Endothelial cell of umbilical vein (primary cell): ENCODE results near the gene AAGAB. TPM values are rescaled to one million over a fixed set of nuclear protein-coding genes. Genes with fewer than 3 reads are reported as not detected.

Experiments
- BruUV-seq: library from RNA; stranded (reverse); fragments of 400-500 nt; replicated peaks from 2 replicates; lab custom pipeline; 2021; lab: Mats Ljungman, UMichigan
- CTCF ChIA-PET: fragments of 300-600, 350-600 bp; sonication (Branson Sonifier 250); formaldehyde crosslinking; loops from one replicate; lab custom pipeline; 2021; ENCODE audit warnings: antibody characterized with exemption, inconsistent platforms; lab: Charles Lee
- POLR2A ChIA-PET: fragments of 300-600, 350-600 bp; sonication (Branson Sonifier 250); formaldehyde crosslinking; loops from one replicate; lab custom pipeline; 2021; ENCODE audit warnings: antibody characterized with exemption, inconsistent platforms; lab: Charles Lee
- DNase-seq: peaks from one replicate; pipeline ENCODE4 v3.0.0-alpha.2; 2011; ENCODE audit warnings: low read depth, low spot score
- FAIRE-seq: peaks from 2 replicates; lab custom pipeline; 2011; peaks lifted over from hg19 to GRCh38; lab: Jason Lieb, UNC
- H2AFZ ChIP-seq: 2 replicates; pipeline ENCODE4 v1.6.0; 2012; ENCODE audit warnings: low read depth, low read length, control low read depth, inconsistent platforms
- H3K27ac ChIP-seq: 2 replicates; pipeline ENCODE4 v1.5.1; 2011; ENCODE audit warnings: low read depth, mild to moderate bottlenecking, control low read depth, low read length, moderate library complexity; ENCODE audit not compliant: insufficient read depth
- H3K27me3 ChIP-seq, 2 experiments: 2 replicates each; pipeline versions ENCODE4 v1.6.0 to v1.6.1; 2011; ENCODE audit warnings: low read length in 2 of 2, mixed read lengths in 1 of 2; ENCODE audit not compliant: control insufficient read depth in 2 of 2, insufficient read depth in 2 of 2
- H3K36me3 ChIP-seq, 2 experiments: 2 replicates in 1 of 2; 3 replicates in 1 of 2; pipeline ENCODE4 v1.5.1; 2011; ENCODE audit warnings: low read length in 2 of 2, mild to moderate bottlenecking in 1 of 2, moderate library complexity in 1 of 2; ENCODE audit not compliant: control insufficient read depth in 2 of 2, insufficient read depth in 2 of 2; ENCODE audit errors: extremely low read depth in 1 of 2
- H3K4me1 ChIP-seq: 3 replicates; pipeline ENCODE4 v1.5.1; 2011; ENCODE audit warnings: mild to moderate bottlenecking, low read length; ENCODE audit not compliant: control insufficient read depth, insufficient read depth; ENCODE audit errors: extremely low read depth
- H3K4me2 ChIP-seq: 2 replicates; pipeline ENCODE4 v1.6.1; 2011; ENCODE audit warnings: low read length, control low read depth, mixed read lengths; ENCODE audit not compliant: insufficient read depth
- H3K4me3 ChIP-seq, 3 experiments: fragments of 200-600 bp in 1 of 3; sonication (generic), shearing (Covaris generic) in 1 of 3; replicated peaks in 1 of 3; 2 replicates each; pipeline ENCODE4 v1.5.1; 2011 to 2016; ENCODE audit warnings: control low read depth in 3 of 3, low read length in 3 of 3, mild to moderate bottlenecking in 2 of 3, inconsistent platforms in 1 of 3, low read depth in 1 of 3, moderate library complexity in 1 of 3; ENCODE audit not compliant: insufficient read depth in 1 of 3
- H3K79me2 ChIP-seq: 2 replicates; pipeline ENCODE4 v1.6.0; 2012; ENCODE audit warnings: low read length, inconsistent platforms; ENCODE audit not compliant: control insufficient read depth, insufficient read depth
- H3K9ac ChIP-seq: replicated peaks from 2 replicates; pipeline ENCODE3; 2011; ENCODE audit warnings: low read length, control low read depth; ENCODE audit not compliant: insufficient read depth; ENCODE audit errors: extremely low read depth
- H3K9me1 ChIP-seq: replicated peaks from 3 replicates; pipeline ENCODE4 v1.6.0; 2011; ENCODE audit warnings: mild to moderate bottlenecking, low read length; ENCODE audit not compliant: control insufficient read depth, insufficient read depth; ENCODE audit errors: extremely low read depth
- H3K9me3 ChIP-seq: replicated peaks from 2 replicates; pipeline ENCODE4 v1.5.1; 2012; ENCODE audit warnings: low read length, inconsistent platforms; ENCODE audit not compliant: control insufficient read depth, insufficient read depth
- H4K20me1 ChIP-seq: replicated peaks from 2 replicates; pipeline ENCODE3; 2011; ENCODE audit warnings: mild to moderate bottlenecking, low read length; ENCODE audit not compliant: control insufficient read depth, insufficient read depth; ENCODE audit errors: extremely low read depth
- CTCF ChIP-seq, 2 donors: IDR thresholded peaks; 1 replicate in 1 of 2; 2 replicates in 1 of 2; pipeline ENCODE4 v1.5.1; 2011; ENCODE audit warnings: low read length in 2 of 2, mild to moderate bottlenecking in 2 of 2, moderate library complexity in 2 of 2, control low read depth in 1 of 2, inconsistent platforms in 1 of 2, low read depth in 1 of 2; ENCODE audit not compliant: insufficient read depth in 1 of 2; ENCODE audit errors: extremely low read depth in 1 of 2
- EZH2 ChIP-seq: IDR thresholded peaks from 2 replicates; pipeline ENCODE4 v1.6.1; 2012; ENCODE audit warnings: borderline replicate concordance, low read depth, mild to moderate bottlenecking, moderate library complexity, low read length, inconsistent platforms; ENCODE audit not compliant: severe bottlenecking
- FOS ChIP-seq: IDR thresholded peaks from 2 replicates; pipeline ENCODE4 v1.6.1; 2011; ENCODE audit warnings: mild to moderate bottlenecking, low read length, moderate library complexity, borderline replicate concordance; ENCODE audit not compliant: insufficient read depth
- GATA2 ChIP-seq: IDR thresholded peaks from 2 replicates; pipeline ENCODE4 v1.7.0; 2011; ENCODE audit warnings: low read depth, mild to moderate bottlenecking, moderate library complexity, mixed read lengths, low read length; ENCODE audit not compliant: insufficient read length, insufficient read depth
- MYC ChIP-seq: IDR thresholded peaks from one replicate; pipeline ENCODE4 v1.6.1; 2011; ENCODE audit warnings: mild to moderate bottlenecking, low read depth, low read length
- POLR2A ChIP-seq: IDR thresholded peaks from 2 replicates; pipeline ENCODE4 v1.6.1; 2012; ENCODE audit warnings: low read depth, mild to moderate bottlenecking, control low read depth, low read length
- dilution Hi-C: fragments of 300-500 bp; cut with MboI; formaldehyde crosslinking; loops from one replicate; pipeline ENCODE4 v1.15.0; 2019; ENCODE audit warnings: low sequenced_read_pairs; ENCODE audit not compliant: extremely low pct_ligation_motif_present
- intact Hi-C: fragments of 100-400 bp; cut with micrococcal nuclease; formaldehyde crosslinking; loops from one replicate; pipeline ENCODE4 v1.10.0; 2022
- polyA plus RNA-seq, 4 experiments: library from polyadenylated mRNA; depleted of rRNA in 3 of 4; stranded (reverse) in 3 of 4; unstranded in 1 of 4; fragments of >200 nt; gene quantifications; 2 replicates each; pipeline versions ENCODE4 v1.2.1 to v1.2.3, GENCODE V29; 2011 to 2012; ENCODE audit warnings: missing spikeins in 1 of 4
- total RNA-seq: library from RNA; stranded (reverse); gene quantifications from 2 replicates; pipeline ENCODE4 v1.2.3, GENCODE V29; 2021

Gene AAGAB
- total and polyA plus RNA-seq, 2 donors (not counting 3 experiments of a cell fraction or from before 2014, with no cell fraction given): 21.2 to 42.6 TPM

- FAIRE-seq (no peak), DNase-seq (no peak)
- Histone ChIP-seq H3K4me1 (peaks cover 20% of the 10 kb centered on the region), H3K4me3 (no peak overlapping the region), H3K4me2 (no peak overlapping the region), H3K79me2 (no peaks in the 10 kb centered on the region), H2AFZ (no peak overlapping the region), H3K27ac (no peak overlapping the region), H3K9me1 (no peaks in the 10 kb centered on the region), H3K9ac (no peak overlapping the region), H3K36me3 (peaks cover 0 to 2% of the 10 kb centered on the region in 2 experiments), H3K27me3 (no peaks in the 10 kb centered on the region), H3K9me3 (no peaks in the 10 kb centered on the region), H4K20me1 (no peaks in the 10 kb centered on the region)
- ChIA-PET POLR2A (no interaction called here), CTCF (no interaction called here)
- intact Hi-C loops: loop anchor here (5.0 kb wide), 1 partner anchor 253 kb away; no protein-coding TSS in a partner anchor
- dilution Hi-C loops: no loop called here
- BruUV-seq: no TSS peak
- no peak for TF ChIP-seq FOS
- no peak for TF ChIP-seq MYC
- no peak for TF ChIP-seq POLR2A
- no peak for TF ChIP-seq EZH2
- no peak for TF ChIP-seq GATA2
- TF ChIP-seq CTCF (IDR thresholded peaks at IDR 0.05; ENCODE audit: extremely low read depth in 1 of 2, insufficient read depth in 1 of 2, low read depth in 1 of 2, low read length in 2 of 2): no peak
Measured at GRCh38 chr15:67199881-67200763, 54.3 kb downstream of the AAGAB start.
